ENCODE measurements around the gene CLIC3.
"Not testable (repeated sequence)": the region's sequence is repeated elsewhere in the genome, so short reads cannot be mapped to it uniquely, and the experiment has no call there.

The CLIC3 gene

DNA sequence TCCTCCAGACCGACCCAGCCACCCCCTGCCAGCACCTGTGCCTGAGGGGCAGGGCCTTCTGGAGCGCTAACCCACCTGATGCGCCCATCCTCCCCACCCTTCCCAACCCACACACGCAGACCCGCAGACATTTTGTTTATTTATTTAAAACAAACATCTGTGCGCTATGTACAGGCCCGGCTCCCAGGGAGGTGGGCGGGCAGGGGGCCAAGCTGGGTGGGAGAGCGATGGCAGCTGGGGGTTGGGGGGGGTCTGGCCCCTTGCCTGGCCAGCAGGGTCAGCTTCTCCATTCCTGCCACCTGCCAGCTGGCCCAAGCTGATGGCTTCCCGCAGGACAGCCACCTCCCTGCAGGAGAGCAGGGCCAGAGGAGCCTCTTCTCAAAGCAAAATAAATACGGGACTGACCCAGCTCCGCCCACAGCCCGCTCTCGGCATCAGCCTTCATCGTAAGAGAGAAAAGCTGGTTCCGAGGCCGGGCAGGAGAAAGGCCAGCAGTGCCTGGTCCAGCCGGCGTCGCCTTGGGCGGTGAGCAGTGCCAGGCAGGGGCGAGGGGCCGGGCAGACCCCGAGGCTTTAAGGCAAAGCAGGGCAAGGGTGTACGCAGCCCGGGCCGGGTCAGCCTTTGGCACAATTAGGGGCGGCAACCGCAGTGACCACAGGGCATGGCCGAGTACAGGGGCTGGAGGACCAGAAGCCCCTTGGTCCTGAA, 10.9 kb upstream of the CLIC3 start:
- Mint-ChIP-seq H3K27me3 (peaks cover 8% of the 10 kb centered on the region), H3K27ac (no peak overlapping the region), H3K9me3 (peaks cover 8% of the 10 kb centered on the region), H3K4me3 (no peak overlapping the region), H3K4me1 (ENCODE audit: low read depth) (peaks cover 9% of the 10 kb centered on the region), H3K36me3 (ENCODE audit: low read depth) (peaks cover 45% of the 10 kb centered on the region)
- intact Hi-C loops (cut with micrococcal nuclease) = no loop called here

DNA sequence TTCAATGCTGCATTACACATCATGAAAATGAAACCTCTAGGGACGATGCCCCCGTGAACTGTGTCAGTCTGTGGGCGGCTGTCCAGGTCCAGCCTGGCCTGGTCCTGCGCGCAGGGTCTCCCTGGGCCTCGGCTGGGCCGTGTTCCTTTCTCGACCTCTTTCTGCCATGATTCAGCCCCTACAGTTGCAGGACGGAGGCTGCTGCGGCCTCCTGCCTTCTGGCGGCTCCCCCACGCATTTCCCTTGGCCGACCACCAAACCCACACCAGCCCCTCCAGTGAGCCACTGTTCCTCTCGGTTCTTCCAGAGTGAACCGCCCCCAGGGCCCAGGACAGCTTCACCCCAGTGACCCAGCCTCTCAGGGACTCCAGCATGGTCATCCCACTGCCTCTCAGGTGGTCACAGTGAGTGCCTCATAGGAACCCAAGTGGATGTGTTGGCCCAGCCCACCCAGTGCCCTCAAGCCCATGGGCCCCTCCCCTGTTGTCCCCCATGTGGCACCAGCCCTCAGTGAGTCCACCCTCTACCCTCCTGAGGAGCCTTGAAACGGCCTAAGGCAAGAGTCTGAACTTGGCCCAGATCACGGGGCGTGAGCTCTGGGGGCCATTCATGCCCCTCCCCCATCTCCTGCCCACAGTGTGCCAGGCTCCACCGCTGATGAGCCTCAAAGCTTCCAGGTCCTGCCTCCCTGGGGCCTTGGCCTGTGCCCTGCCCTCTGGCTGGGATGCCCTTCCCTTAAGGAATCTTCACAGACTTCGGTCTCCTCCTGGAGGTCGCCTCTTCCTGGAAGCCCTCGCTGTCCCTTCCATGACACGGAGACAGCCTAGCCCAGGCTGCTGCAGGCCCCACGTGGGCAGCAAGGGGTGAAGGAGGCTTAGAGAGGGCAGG, 10.0 kb upstream of the CLIC3 start:
- peaks cover 36% of the 10 kb centered on the region for H3K36me3 Mint-ChIP-seq (ENCODE audit: low read depth)
- H3K9me3 Mint-ChIP-seq = peaks cover 8% of the 10 kb centered on the region
- peaks cover 13% of the 10 kb centered on the region for H3K4me1 Mint-ChIP-seq (ENCODE audit: low read depth)
- no peak overlapping the region for H3K4me3 Mint-ChIP-seq
- intact Hi-C loops (cut with micrococcal nuclease) = no loop called here
- H3K27ac Mint-ChIP-seq = peak overlapping the region; percentile 63
- peaks cover 8% of the 10 kb centered on the region for H3K27me3 Mint-ChIP-seq

DNA sequence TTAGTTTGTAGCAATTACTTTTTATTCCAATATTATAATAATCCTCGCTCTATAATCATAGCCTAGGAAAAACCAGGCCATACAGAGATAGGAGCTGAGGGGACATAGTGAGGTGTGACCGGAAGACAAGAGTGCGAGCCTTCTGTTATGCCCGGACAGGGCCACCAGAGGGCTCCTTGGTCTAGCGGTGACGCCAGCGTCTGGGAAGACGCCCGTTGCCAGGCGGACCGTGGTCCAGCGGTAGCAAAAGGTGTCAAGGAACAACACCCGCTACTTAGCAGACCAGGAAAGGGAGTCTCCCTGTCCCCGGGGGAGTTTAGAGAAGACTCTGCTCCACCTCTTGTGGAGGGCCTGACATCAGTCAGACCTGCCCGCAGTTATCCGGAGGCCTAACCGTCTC, 7.9 kb upstream of the CLIC3 start:
- Mint-ChIP-seq H3K4me1 (ENCODE audit: low read depth) (peaks cover 33% of the 10 kb centered on the region), H3K36me3 (ENCODE audit: low read depth) (peaks cover 15% of the 10 kb centered on the region)
- H3K9me3 Mint-ChIP-seq; H3K27ac Mint-ChIP-seq; intact Hi-C loops (cut with micrococcal nuclease); H3K27me3 Mint-ChIP-seq; H3K4me3 Mint-ChIP-seq: not testable (repeated sequence)

GRCh38 chr9:137002646-137003041, 6.3 kb upstream of the CLIC3 start:
- peaks cover 8% of the 10 kb centered on the region for H3K9me3 Mint-ChIP-seq
- H3K4me3 Mint-ChIP-seq = no peak overlapping the region
- H3K4me1 Mint-ChIP-seq (ENCODE audit: low read depth) = peaks cover 47% of the 10 kb centered on the region
- peaks cover 16% of the 10 kb centered on the region for H3K27me3 Mint-ChIP-seq
- no peaks in the 10 kb centered on the region for H3K36me3 Mint-ChIP-seq (ENCODE audit: low read depth)
- intact Hi-C loops (cut with micrococcal nuclease) = no loop called here
- H3K27ac Mint-ChIP-seq = no peak overlapping the region

- H3K4me3 Mint-ChIP-seq = no peak overlapping the region
Measured at GRCh38 chr9:137001857-137002645, 5.7 kb upstream of the CLIC3 start.

DNA sequence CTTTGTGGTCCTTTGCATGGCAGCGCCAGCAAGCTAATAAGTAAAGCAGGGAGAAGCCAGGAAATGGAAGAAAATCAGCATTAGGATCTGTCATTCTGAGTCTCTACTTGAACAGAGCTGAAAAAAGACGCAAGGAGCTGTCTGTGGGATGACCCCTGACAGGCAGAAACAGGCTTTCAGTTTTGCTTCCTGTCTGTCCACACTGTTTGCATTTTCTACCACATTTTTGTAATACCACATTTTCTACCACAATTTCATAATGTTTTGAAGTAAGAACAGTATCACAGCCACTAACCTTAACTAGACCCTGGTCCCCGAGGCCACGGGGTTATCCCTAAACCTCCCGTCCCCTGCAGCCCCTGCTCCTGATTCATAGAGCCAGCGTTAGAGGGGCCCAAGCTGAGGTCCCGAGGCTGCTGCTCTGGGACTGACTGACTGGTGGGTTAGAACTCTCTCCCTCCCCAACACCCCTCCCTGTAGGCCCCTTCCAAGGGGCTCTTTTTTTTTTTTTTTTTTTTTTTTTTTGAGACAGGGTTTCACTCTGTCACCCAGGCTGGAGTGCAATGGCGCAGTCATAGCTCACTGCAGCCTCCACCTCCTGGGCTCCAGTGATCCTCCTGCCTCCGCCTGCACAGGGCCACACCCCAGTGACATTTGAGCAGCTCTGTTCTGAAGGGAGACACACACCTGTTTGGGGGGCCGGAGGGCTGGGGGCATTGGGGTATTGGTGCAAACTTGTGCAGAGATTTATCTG, 4.0 kb upstream of the CLIC3 start:
- intact Hi-C loops (cut with micrococcal nuclease) = no loop called here
- H3K36me3 Mint-ChIP-seq (ENCODE audit: low read depth) = no peaks in the 10 kb centered on the region
- H3K27ac Mint-ChIP-seq = peak overlapping the region; percentile 75
- peaks cover 8% of the 10 kb centered on the region for H3K9me3 Mint-ChIP-seq
- peaks cover 27% of the 10 kb centered on the region for H3K27me3 Mint-ChIP-seq
- H3K4me1 Mint-ChIP-seq (ENCODE audit: low read depth) = peaks cover 57% of the 10 kb centered on the region
- H3K4me3 Mint-ChIP-seq = no peak overlapping the region

More at GRCh38 chr9:137001857-137002645, 5.7 kb upstream of the CLIC3 start:
- peaks cover 21% of the 10 kb centered on the region for H3K27me3 Mint-ChIP-seq
- peaks cover 8% of the 10 kb centered on the region for H3K9me3 Mint-ChIP-seq
- intact Hi-C loops (cut with micrococcal nuclease) = no loop called here
- H3K27ac Mint-ChIP-seq = no peak overlapping the region
- no peaks in the 10 kb centered on the region for H3K36me3 Mint-ChIP-seq (ENCODE audit: low read depth)
- H3K4me1 Mint-ChIP-seq (ENCODE audit: low read depth) = peaks cover 53% of the 10 kb centered on the region

DNA sequence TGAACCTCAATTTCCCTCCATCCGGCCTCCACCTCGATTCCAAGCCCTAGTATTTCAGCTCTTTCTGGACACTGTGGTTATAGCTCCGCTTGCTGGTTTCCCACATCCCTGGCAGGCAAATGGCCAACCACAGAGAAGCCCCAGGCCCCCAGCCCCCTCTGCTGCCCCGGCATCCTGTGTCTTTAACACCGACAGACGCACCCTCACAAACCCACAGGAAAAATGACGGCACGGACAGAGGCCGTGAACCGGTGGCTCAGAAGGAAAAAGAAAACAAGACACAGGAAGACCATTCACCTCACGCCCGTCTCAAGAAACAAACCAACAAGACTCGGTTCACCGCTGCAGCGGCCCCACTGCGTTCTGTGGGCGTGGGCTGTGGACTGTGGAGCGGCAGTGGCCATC, 1.5 kb upstream of the CLIC3 start:
- Mint-ChIP-seq H3K36me3 (ENCODE audit: low read depth) (peaks cover 15% of the 10 kb centered on the region), H3K9me3 (no peaks in the 10 kb centered on the region), H3K27me3 (peaks cover 47% of the 10 kb centered on the region), H3K27ac (no peak overlapping the region), H3K4me1 (ENCODE audit: low read depth) (peaks cover 74% of the 10 kb centered on the region), H3K4me3 (no peak overlapping the region)
- intact Hi-C loops (cut with micrococcal nuclease) = loop anchor here (10.0 kb wide), 1 partner anchor 53 kb away; the partner anchor contains the start of genes C8G and FBXW5

DNA sequence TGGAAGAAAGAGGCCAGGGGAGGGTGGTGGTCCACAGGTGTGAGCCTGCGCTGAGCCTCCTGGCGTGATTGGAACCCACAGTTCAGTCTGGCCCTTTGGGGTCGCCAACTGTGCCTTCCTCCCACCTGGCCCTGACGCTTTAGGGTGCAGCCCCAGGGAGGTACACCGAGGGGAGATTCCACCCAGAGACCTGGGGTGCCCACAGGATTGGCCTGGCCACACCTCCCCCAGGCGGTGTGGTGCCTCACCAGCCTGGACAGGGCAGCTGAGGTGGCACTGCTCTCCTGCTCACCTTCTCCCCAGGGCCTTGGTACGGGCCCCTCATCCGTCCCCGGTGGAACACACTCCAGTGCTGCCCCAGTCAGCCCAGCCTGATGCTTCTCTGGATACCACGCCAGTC, 1.0 kb upstream of the CLIC3 start:
- Mint-ChIP-seq H3K9me3 (no peaks in the 10 kb centered on the region), H3K4me3 (no peak overlapping the region), H3K27me3 (peaks cover 47% of the 10 kb centered on the region), H3K36me3 (ENCODE audit: low read depth) (peaks cover 19% of the 10 kb centered on the region), H3K4me1 (ENCODE audit: low read depth) (peaks cover 78% of the 10 kb centered on the region), H3K27ac (no peak overlapping the region)
- intact Hi-C loops (cut with micrococcal nuclease) = loop anchor here (10.0 kb wide), 1 partner anchor 53 kb away; the partner anchor contains the start of genes C8G and FBXW5

GRCh38 chr9:136995772-136996311, 526 bp downstream of the CLIC3 start:
- Mint-ChIP-seq H3K27me3 (peaks cover 47% of the 10 kb centered on the region), H3K9me3 (no peaks in the 10 kb centered on the region), H3K27ac (peak overlapping the region; percentile 65), H3K4me3 (no peak overlapping the region), H3K36me3 (ENCODE audit: low read depth) (peaks cover 22% of the 10 kb centered on the region), H3K4me1 (ENCODE audit: low read depth) (peaks cover 79% of the 10 kb centered on the region)
- intact Hi-C loops (cut with micrococcal nuclease) = loop anchor here (10.0 kb wide), 1 partner anchor 51 kb away; the partner anchor contains the start of genes C8G and FBXW5

- no peak overlapping the region for H3K27ac Mint-ChIP-seq
- H3K4me1 Mint-ChIP-seq (ENCODE audit: low read depth) = peaks cover 79% of the 10 kb centered on the region
- peaks cover 22% of the 10 kb centered on the region for H3K36me3 Mint-ChIP-seq (ENCODE audit: low read depth)
- H3K4me3 Mint-ChIP-seq = no peak overlapping the region
- H3K27me3 Mint-ChIP-seq = peaks cover 47% of the 10 kb centered on the region
- intact Hi-C loops (cut with micrococcal nuclease) = loop anchor here (10.0 kb wide), 1 partner anchor 51 kb away; the partner anchor contains the start of genes C8G and FBXW5
- H3K9me3 Mint-ChIP-seq = no peaks in the 10 kb centered on the region
Measured at GRCh38 chr9:136995362-136995761, 1.0 kb downstream of the CLIC3 start.

GRCh38 chr9:136994888-136995230, 1.5 kb downstream of the CLIC3 start:
- no peak overlapping the region for H3K4me3 Mint-ChIP-seq
- intact Hi-C loops (cut with micrococcal nuclease) = loop anchor here (10.0 kb wide), 1 partner anchor 50 kb away; the partner anchor contains the start of genes C8G and FBXW5

GRCh38 chr9:136994180-136994887, 2.0 kb downstream of the CLIC3 start:
- H3K9me3 Mint-ChIP-seq = no peaks in the 10 kb centered on the region
- peaks cover 69% of the 10 kb centered on the region for H3K4me1 Mint-ChIP-seq (ENCODE audit: low read depth)
- intact Hi-C loops (cut with micrococcal nuclease) = loop anchor here (10.0 kb wide), 1 partner anchor 50 kb away; the partner anchor contains the start of genes C8G and FBXW5
- H3K27ac Mint-ChIP-seq = peak overlapping the region; percentile 88
- H3K27me3 Mint-ChIP-seq = peaks cover 54% of the 10 kb centered on the region
- no peak overlapping the region for H3K4me3 Mint-ChIP-seq
- peaks cover 22% of the 10 kb centered on the region for H3K36me3 Mint-ChIP-seq (ENCODE audit: low read depth)

More at GRCh38 chr9:136994888-136995230, 1.5 kb downstream of the CLIC3 start:
- Mint-ChIP-seq H3K4me1 (ENCODE audit: low read depth) (peaks cover 74% of the 10 kb centered on the region), H3K27ac (no peak overlapping the region), H3K9me3 (no peaks in the 10 kb centered on the region), H3K36me3 (ENCODE audit: low read depth) (peaks cover 22% of the 10 kb centered on the region), H3K27me3 (peaks cover 51% of the 10 kb centered on the region)
